ENCODE data around the gene CARS1. TPM values are rescaled to one million over a fixed set of nuclear protein-coding genes. Genes with fewer than 3 reads are reported as not detected.

CARS1 gene
- total RNA-seq, 1 donor from 2014 or later: 33.2 TPM

GRCh38 chr11:2992234-2992996 is 64.8 kb downstream of the CARS1 start, which contains the start of gene NAP1L4:
Gene NAP1L4 (minus strand): TSS chr11:2992329. CDS start chr11:2979220, 13,109 bp downstream.
- DNase-seq (ENCODE audit: low spot score): peak; percentile 98

- peak; percentile 36 for DNase-seq (ENCODE audit: low spot score)
These were observed 65.6 kb downstream of the CARS1 start for GRCh38 chr11:2991452-2992233.

- DNase-seq (ENCODE audit: low spot score): no peak
These were observed 66.4 kb downstream of the CARS1 start for GRCh38 chr11:2990617-2991451.

GRCh38 chr11:2989551-2989950 is 67.7 kb downstream of the CARS1 start:
- DNase-seq (ENCODE audit: low spot score): no peak

- no peak for DNase-seq (ENCODE audit: low spot score)
These were observed 68.2 kb downstream of the CARS1 start for GRCh38 chr11:2989006-2989405.

GRCh38 chr11:2987881-2988861 is 69.1 kb downstream of the CARS1 start:
- DNase-seq (ENCODE audit: low spot score): no peak

- no peak for DNase-seq (ENCODE audit: low spot score)
These were observed 73.3 kb downstream of the CARS1 start for GRCh38 chr11:2983908-2984307.

GRCh38 chr11:2982214-2982613 is 75.0 kb downstream of the CARS1 start:
- no peak for DNase-seq (ENCODE audit: low spot score)

GRCh38 chr11:2981130-2981529 is 76.1 kb downstream of the CARS1 start:
- DNase-seq (ENCODE audit: low spot score): no peak

GRCh38 chr11:2980168-2980840 is 76.9 kb downstream of the CARS1 start:
- DNase-seq (ENCODE audit: low spot score): no peak

GRCh38 chr11:2977113-2977512 is 80.1 kb downstream of the CARS1 start:
- DNase-seq (ENCODE audit: low spot score): no peak

- DNase-seq (ENCODE audit: low spot score): no peak
These were observed 80.7 kb downstream of the CARS1 start for GRCh38 chr11:2976294-2977063.

GRCh38 chr11:2975594-2975993 is 81.6 kb downstream of the CARS1 start:
- no peak for DNase-seq (ENCODE audit: low spot score)

GRCh38 chr11:2974272-2974671 is 83.0 kb downstream of the CARS1 start:
- DNase-seq (ENCODE audit: low spot score): no peak

GRCh38 chr11:2968341-2968900 is 88.8 kb downstream of the CARS1 start:
- DNase-seq (ENCODE audit: low spot score): no peak

- no peak for DNase-seq (ENCODE audit: low spot score)
These were observed 92.4 kb downstream of the CARS1 start for GRCh38 chr11:2964782-2965181.

GRCh38 chr11:2963761-2964160 is 93.5 kb downstream of the CARS1 start:
- DNase-seq (ENCODE audit: low spot score): no peak

- no peak for DNase-seq (ENCODE audit: low spot score)
These were observed 94.0 kb downstream of the CARS1 start for GRCh38 chr11:2963112-2963754.

- DNase-seq (ENCODE audit: low spot score): no peak
These were observed 96.1 kb downstream of the CARS1 start for GRCh38 chr11:2961080-2961479.

Measured in umbilical cord (tissue), 2 donors.